ENCODE measurements around the gene ANXA11. TPM values are rescaled to one million over a fixed set of nuclear protein-coding genes. Genes with fewer than 3 reads are reported as not detected.
"Not testable (repeated sequence)": the region's sequence is repeated elsewhere in the genome, so short reads cannot be mapped to it uniquely, and the experiment has no call there.

The ANXA11 gene
- total RNA-seq, 1 experiment from 2014 or later, result 111 TPM

DNA sequence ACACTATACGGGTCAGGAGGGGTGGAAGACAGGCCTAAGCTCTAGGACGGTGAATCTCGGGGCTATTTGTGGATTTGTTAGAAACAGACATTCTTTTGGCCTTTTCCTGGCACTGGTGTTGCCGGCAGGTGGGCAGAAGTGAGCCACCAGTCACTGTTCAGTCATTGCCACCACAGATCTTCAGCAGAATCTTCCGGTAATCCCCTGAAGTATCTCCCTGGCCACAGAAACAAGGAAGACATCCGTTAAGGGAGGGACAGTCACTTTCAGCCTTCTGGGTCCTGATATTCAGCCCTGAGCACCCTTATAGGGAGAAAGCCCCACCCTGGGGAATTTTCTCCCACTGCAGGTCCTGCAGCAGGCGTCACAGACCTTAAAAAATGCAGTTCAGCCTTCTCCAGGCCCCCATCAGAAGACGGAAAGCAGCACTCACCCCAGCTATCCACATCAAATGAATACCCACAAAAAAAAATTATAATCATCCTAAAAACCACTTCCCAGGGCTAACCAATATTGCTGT, 49.6 kb downstream of the ANXA11 start:
- in situ Hi-C loops (cut with HindIII; ENCODE audit: low sequenced_read_pairs), result no loop called here
- no peak for DNase-seq (ENCODE audit: low spot score)

DNA sequence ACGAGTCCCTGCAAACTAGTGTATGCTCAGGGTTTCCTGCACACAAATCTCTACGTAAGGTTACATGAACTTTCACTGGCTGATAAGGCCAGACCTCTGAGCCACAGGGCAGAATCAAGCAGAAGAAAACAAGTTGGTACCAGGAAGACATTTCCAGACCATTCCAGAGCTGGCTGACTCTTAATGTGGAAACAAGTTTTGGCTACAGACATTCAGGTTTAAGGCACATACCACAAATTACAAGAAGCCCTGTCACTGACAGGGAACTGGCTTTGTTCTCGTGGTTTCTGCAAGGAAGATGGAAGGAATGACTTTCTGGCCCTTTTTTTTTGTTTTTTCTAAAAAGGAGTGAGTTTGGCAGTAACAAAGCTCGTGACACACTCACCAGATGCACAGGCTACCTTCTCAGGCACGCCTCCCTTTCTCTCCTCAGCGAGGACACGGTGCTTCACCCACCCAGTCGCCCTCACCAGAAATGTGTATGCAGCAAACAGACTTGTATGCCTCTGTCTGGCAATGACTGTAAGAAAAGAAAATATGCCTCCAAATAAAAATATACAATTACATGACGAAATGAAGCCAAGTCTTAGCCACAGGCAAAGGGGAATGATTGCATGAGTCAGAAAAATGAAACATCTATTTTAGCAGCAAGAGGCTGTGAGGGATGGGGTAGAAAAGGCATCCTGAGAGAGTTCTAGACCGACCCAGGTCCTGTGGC, 50.2 kb downstream of the ANXA11 start:
- no peak for DNase-seq (ENCODE audit: low spot score)
- in situ Hi-C loops (cut with HindIII; ENCODE audit: low sequenced_read_pairs), result no loop called here

DNA sequence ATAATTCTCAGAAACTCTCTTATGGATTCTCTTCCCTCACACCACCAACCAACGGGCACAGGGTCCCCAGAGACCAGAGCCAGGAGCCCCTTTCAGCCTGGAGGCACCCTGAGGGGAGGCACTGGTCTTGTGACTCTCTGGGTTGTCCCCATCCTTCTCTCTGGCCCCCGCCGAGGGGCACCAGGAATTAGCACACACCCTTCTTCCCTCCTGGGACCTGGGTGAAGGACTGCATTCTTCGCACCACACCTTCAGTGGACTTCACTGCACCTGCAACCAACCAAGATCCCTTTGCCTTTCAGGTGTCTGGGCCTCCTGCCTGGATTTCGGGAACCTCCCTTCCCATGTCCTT, 50.7 kb downstream of the ANXA11 start:
- no peak for DNase-seq (ENCODE audit: low spot score)
- in situ Hi-C loops (cut with HindIII; ENCODE audit: low sequenced_read_pairs), result no loop called here

DNA sequence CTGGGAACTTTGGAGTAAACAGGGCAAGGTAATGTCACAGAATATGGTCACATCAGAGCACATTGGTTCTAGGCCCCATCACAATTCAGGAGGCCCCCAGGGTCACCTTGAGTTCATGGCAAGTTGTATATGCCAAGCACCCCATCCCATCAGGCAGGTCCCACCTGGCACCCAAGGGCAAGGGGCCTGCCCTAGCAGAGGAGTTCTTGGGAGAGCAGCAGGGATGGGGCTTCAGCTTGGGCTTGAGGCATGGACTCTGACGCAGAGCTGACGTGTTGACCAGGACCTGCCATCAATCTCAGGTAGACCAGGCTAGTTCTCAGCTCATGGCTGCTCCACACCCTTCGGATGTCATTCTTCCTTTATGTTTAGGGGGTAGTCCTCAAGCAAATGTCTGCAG, 51.9 kb downstream of the ANXA11 start:
- in situ Hi-C loops (cut with HindIII; ENCODE audit: low sequenced_read_pairs), result no loop called here
- no peak for DNase-seq (ENCODE audit: low spot score)

DNA sequence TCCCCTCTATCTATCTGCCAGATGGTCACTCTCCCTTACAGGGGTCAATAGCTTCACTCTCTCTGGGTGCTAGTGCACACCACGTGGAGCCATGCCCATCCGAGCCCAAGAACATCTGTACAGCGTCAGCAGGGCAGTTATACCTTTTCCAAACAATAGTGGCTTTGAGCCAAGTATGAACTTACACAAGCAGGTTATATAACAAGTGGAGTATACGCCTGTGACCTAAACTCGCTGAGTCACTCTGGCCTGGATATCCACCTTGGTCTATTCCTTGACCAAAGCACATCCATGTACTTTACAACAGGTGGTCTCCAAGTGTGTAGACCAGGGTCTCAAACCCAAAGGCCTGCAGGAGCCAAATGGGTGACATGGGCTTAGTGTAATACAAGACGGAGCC, 52.5 kb downstream of the ANXA11 start:
- no peak for DNase-seq (ENCODE audit: low spot score)

GRCh38 chr10:80150172-80150571, 55.2 kb downstream of the ANXA11 start:
- in situ Hi-C loops (cut with HindIII; ENCODE audit: low sequenced_read_pairs), result no loop called here
- no peak for DNase-seq (ENCODE audit: low spot score)

More for the DNA sequence above, 52.5 kb downstream of the ANXA11 start:
- in situ Hi-C loops (cut with HindIII; ENCODE audit: low sequenced_read_pairs), result no loop called here

DNA sequence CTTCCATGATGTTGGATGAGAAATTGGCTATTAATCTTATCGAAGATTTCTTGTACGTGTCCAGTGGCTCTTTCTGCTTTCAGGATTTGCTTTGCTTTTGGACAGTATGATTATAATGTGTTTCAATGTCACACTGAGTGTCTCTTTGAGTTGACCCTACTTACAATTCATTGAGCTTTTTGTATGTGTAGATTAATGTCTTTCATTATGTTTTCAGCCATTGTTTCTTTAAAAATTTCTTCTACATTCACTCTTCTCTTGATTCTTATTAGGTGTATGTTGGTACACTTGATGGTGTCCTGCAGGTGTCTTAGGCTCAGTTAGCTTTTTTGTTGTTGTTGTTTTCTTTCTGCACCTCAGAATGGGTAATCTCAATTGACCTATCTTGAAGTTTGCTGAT, 56.2 kb downstream of the ANXA11 start:
- no peak for DNase-seq (ENCODE audit: low spot score)
- in situ Hi-C loops (cut with HindIII; ENCODE audit: low sequenced_read_pairs), result no loop called here

DNA sequence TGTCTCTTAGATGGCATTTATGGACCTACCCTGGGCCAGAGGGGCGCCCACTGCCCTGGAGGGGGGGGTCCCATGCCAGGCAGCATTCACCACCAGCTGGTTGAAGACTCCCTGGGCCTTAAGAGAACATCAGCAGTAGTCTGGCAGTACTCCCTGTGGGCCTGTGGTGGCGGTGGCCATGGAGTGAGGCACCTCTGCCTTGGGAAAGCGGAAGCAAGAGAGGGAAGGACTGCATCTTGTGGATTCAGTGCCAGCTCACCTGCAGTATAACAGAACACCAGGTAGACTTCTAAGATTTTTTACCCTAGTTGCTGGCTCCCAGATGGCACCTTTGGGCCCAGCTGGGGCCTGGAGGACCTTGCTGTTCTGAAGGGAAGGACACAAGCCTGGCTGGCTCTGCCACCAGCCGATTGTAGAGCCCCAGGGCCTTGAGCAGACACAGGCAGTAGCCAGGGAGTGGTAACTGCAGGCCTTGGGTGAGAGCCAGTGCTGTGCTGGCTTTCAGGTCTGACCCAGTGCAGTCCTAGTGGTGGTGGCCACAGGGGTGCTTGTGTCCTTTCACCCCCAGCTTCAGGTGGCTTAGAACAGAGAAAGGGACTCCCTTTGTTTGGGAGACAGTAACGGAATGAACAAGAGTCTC, 57.1 kb downstream of the ANXA11 start:
- no peak for DNase-seq (ENCODE audit: low spot score)
- in situ Hi-C loops (cut with HindIII; ENCODE audit: low sequenced_read_pairs), result no loop called here

DNA sequence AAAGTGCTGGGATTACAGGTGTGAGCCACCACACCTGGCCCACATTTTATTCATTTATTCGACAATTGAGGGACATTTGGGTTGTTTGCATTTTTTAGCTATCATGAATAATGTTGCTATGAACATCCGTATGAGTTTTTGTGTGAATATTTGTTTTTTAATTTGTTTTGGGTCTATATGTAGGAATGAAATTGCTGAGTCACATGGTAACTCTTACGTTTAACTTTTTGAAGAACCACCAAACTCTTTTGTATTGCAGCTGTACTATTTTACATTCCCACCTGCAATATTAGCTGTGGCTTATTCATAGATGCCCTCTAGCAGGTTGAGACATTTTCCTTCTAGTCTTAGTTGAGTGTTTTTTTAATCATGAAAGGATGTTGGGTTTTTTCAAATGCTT, 58.4 kb downstream of the ANXA11 start:
- in situ Hi-C loops (cut with HindIII; ENCODE audit: low sequenced_read_pairs), result no loop called here
- DNase-seq (ENCODE audit: low spot score), result no peak

- in situ Hi-C loops (cut with HindIII; ENCODE audit: low sequenced_read_pairs); DNase-seq (ENCODE audit: low spot score): not testable (repeated sequence)
These were observed 59.7 kb downstream of the ANXA11 start for GRCh38 chr10:80145406-80146308.

- DNase-seq (ENCODE audit: low spot score), result no peak
These were observed 60.6 kb downstream of the ANXA11 start for GRCh38 chr10:80144696-80145131.

GRCh38 chr10:80144067-80144695, 61.2 kb downstream of the ANXA11 start:
- DNase-seq (ENCODE audit: low spot score), result peak; percentile 35
- in situ Hi-C loops (cut with HindIII; ENCODE audit: low sequenced_read_pairs), result no loop called here

More at GRCh38 chr10:80144696-80145131, 60.6 kb downstream of the ANXA11 start:
- in situ Hi-C loops (cut with HindIII; ENCODE audit: low sequenced_read_pairs), result no loop called here

DNA sequence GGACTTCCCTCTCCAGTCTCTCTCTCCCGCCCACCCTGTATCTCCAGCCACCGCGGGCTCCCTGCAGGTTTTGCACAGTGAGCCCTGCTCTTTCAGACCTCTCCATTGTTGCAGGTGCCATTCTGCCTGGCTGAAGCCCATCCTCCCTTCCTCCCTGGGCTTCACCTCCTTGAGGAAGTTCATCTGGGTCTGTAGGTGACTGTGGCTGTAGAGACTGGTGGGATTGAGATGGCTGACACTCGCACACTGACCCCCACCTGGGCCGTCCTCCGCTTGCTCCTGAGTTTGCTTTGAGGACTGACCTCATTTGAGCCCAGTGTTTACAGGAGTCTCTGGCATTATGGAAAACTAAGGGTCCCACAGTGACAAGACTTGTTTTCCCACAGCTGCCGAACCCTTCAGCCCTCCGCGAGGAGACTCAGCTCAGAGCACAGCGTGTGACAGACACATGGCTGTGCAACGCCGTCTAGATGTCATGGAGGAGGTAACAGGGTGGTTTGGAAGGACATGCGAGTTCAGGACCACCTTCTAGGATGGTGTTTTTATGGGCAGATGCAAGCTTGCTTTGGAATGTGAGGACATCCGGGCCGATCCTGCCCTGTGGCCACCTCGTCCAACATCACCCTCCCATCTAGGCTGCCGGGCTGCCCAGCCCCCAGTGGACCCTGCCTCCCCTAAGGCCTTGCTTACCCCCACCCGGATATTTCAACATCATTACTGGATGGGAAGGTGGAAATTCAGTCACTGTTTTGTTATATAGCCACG, 63.5 kb downstream of the ANXA11 start:
- no peak for DNase-seq (ENCODE audit: low spot score)
- in situ Hi-C loops (cut with HindIII; ENCODE audit: low sequenced_read_pairs), result no loop called here

GRCh38 chr10:80140251-80140650, 65.1 kb downstream of the ANXA11 start:
- in situ Hi-C loops (cut with HindIII; ENCODE audit: low sequenced_read_pairs), result no loop called here
- DNase-seq (ENCODE audit: low spot score), result no peak

DNA sequence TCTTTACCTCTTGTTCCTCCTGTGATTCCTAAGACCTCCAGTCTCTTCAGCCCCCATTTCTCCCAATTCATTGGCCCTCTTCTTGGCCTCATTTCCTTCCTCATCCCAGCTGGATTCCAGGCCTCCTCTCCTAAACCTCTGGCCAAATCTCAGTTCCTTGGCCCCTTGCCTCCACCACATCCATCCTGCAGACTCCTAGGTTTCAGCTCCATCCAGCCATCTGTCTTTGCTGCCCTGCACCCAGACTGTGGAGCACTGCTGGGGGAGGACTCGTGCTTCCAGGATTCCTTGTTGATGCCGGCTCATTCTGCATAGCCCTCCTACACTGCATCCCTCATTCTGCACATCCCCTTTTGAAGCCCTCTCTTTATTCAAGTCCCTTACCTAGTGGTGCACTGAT, 66.1 kb downstream of the ANXA11 start:
- in situ Hi-C loops (cut with HindIII; ENCODE audit: low sequenced_read_pairs), result no loop called here
- DNase-seq (ENCODE audit: low spot score), result no peak

DNA sequence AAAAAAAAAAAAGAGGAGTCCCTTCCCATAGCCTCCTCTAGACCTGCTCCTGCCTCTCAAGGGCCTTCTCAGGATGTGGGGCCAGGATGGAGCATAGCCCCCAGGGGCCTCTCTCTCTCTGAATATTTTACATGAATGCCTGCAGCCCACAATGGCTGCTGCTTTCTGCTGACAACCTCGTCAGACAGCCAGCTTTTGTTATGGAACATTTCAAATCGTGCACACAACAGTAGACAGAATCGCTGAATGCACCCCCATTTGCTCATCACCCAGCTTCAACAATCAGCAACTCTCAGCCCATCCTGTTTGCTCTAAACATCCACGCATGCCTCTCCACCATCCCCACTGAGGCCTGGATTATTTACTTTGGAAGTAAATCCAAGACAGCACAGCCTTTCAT, 67.4 kb downstream of the ANXA11 start:
- in situ Hi-C loops (cut with HindIII; ENCODE audit: low sequenced_read_pairs), result no loop called here
- DNase-seq (ENCODE audit: low spot score), result no peak

- in situ Hi-C loops (cut with HindIII; ENCODE audit: low sequenced_read_pairs), result no loop called here
These were observed 68.1 kb downstream of the ANXA11 start for GRCh38 chr10:80137031-80137862.

DNA sequence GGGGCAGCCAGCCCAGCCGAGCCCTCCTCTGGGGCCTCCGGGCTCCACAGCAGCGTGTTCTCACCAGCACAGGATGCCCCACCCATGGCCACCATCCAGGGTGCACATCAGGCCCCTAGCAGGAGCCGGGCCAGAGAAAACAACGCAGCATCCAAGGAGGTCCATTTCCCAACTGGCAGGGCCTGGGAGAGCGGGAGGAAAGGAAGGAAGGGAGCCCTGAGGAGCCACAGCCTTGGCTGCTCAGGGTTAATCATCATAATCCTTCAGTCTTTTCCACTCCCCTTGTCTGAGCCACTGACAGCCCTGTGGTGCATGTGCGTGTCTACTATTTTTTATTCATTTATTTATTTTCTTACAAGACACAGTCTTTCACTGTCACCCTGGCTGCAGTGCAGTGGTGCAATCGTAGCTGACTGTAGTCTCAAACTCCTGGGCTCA, 69.2 kb downstream of the ANXA11 start:
- in situ Hi-C loops (cut with HindIII; ENCODE audit: low sequenced_read_pairs), result no loop called here
- DNase-seq (ENCODE audit: low spot score), result no peak

More at GRCh38 chr10:80137031-80137862, 68.1 kb downstream of the ANXA11 start:
- DNase-seq (ENCODE audit: low spot score), result no peak

Data from G401 (cell line).